ENCODE measurements around the gene SPTSSB. TPM values are rescaled to one million over a fixed set of nuclear protein-coding genes. Genes with fewer than 3 reads are reported as not detected.

The SPTSSB gene
- total RNA-seq, 1 experiment from 2014 or later: 2.9 TPM

GRCh38 chr3:161351330-161351729 lies 20.0 kb downstream of the SPTSSB start:
- BruUV-seq (replicated peaks): no TSS peak
- ChIA-PET CTCF (no interaction called here), RAD21 (ENCODE audit: low non-redundant PET in 1 of 2, low total read pairs in 2 of 2, uncharacterized antibody in 2 of 2, unreplicated experiment in 2 of 2) (no interaction called here), POLR2A (no interaction called here)
- Histone ChIP-seq H3K9me3 (ENCODE audit: control insufficient read depth in 1 of 2, insufficient read depth in 1 of 2, low read depth in 1 of 2, low read length in 2 of 2) (no peaks in the 10 kb centered on the region), H3K27me3 (ENCODE audit: insufficient read depth, low read length) (no peaks in the 10 kb centered on the region), H3K27ac (ENCODE audit: low read depth, low read length) (no peak overlapping the region), H3K79me2 (ENCODE audit: insufficient read depth, low read length) (no peaks in the 10 kb centered on the region), H3K36me3 (ENCODE audit: control insufficient read depth in 1 of 2, insufficient read depth in 2 of 2, low read length in 2 of 2) (no peaks in the 10 kb centered on the region), H2AFZ (ENCODE audit: low read depth, low read length, poor library complexity, severe bottlenecking) (no peak overlapping the region), H3K4me2 (ENCODE audit: low read length) (no peak overlapping the region), H3K4me1 (ENCODE audit: control insufficient read depth in 1 of 2, insufficient read depth in 2 of 2, low read length in 2 of 2) (peaks cover 30 to 36% of the 10 kb centered on the region in 2 experiments), H3K9ac (ENCODE audit: low read length) (no peak overlapping the region), H4K20me1 (ENCODE audit: insufficient read depth) (no peaks in the 10 kb centered on the region), H3K4me3 (replicated peaks in 1 of 2; ENCODE audit: low read depth in 1 of 2, low read length in 2 of 2) (no peak overlapping the region), H3K9me2 (ENCODE audit: insufficient read depth) (no peaks in the 10 kb centered on the region)
- TF ChIP-seq POLR2AphosphoS5 (IDR thresholded peaks at IDR 0.05; ENCODE audit: low read depth, low read length) (no peak), ZNF274 (IDR thresholded peaks at IDR 0.05; ENCODE audit: low read depth, low read length) (no peak), EGR1 (IDR thresholded peaks at IDR 0.05; ENCODE audit: low read depth) (no peak)
- no peak for DNase-seq (ENCODE audit: low read depth, low spot score)
- ATAC-seq: no peak
- intact Hi-C loops (cut with micrococcal nuclease): no loop called here

GRCh38 chr3:161350916-161351315 lies 20.4 kb downstream of the SPTSSB start:
- no peak for DNase-seq (ENCODE audit: low read depth, low spot score)
- no peaks in the 10 kb centered on the region for H4K20me1 ChIP-seq (ENCODE audit: insufficient read depth)
- no peaks in the 10 kb centered on the region for H3K9me2 ChIP-seq (ENCODE audit: insufficient read depth)
- no peaks in the 10 kb centered on the region for H3K9me3 ChIP-seq (ENCODE audit: control insufficient read depth in 1 of 2, insufficient read depth in 1 of 2, low read depth in 1 of 2, low read length in 2 of 2)
- BruUV-seq (replicated peaks): no TSS peak
- no peaks in the 10 kb centered on the region for H3K36me3 ChIP-seq (ENCODE audit: control insufficient read depth in 1 of 2, insufficient read depth in 2 of 2, low read length in 2 of 2)
- TF ChIP-seq EZH2phosphoT487 (IDR thresholded peaks at IDR 0.05; ENCODE audit: borderline replicate concordance) (no peak), CTCF (IDR thresholded peaks at IDR 0.05 in 2 of 3, conservative IDR thresholded peaks at IDR 0.05 in 1 of 3; ENCODE audit: borderline replicate concordance in 1 of 3, insufficient read depth in 1 of 3, low read depth in 2 of 3, low read length in 2 of 3) (no peak), FOSL1 (IDR thresholded peaks at IDR 0.05; ENCODE audit: low read depth) (no peak), REST (IDR thresholded peaks at IDR 0.05; ENCODE audit: low read depth) (no peak), ZFX (IDR thresholded peaks at IDR 0.05) (no peak), ELF1 (IDR thresholded peaks at IDR 0.05; ENCODE audit: borderline replicate concordance, low read depth) (no peak), EGR1 (IDR thresholded peaks at IDR 0.05; ENCODE audit: low read depth) (no peak), YY1 (IDR thresholded peaks at IDR 0.05; ENCODE audit: extremely low read depth, insufficient replicate concordance, low read depth, low read length) (no peak), JUND (IDR thresholded peaks at IDR 0.05) (no peak), POLR2AphosphoS5 (IDR thresholded peaks at IDR 0.05; ENCODE audit: low read depth, low read length) (no peak), SIN3A (IDR thresholded peaks at IDR 0.05; ENCODE audit: low read depth) (no peak), ZNF274 (IDR thresholded peaks at IDR 0.05; ENCODE audit: low read depth, low read length) (no peak), POLR2A (IDR thresholded peaks at IDR 0.05; ENCODE audit: borderline replicate concordance, extremely low read depth, insufficient read depth, insufficient read length) (no peak), EZH2 (IDR thresholded peaks at IDR 0.05) (no peak), CBX3 (IDR thresholded peaks at IDR 0.05; ENCODE audit: low read depth) (no peak), RAD21 (IDR thresholded peaks at IDR 0.05; ENCODE audit: low read depth) (no peak)
- ATAC-seq: no peak
- ChIA-PET RAD21 (ENCODE audit: low non-redundant PET in 1 of 2, low total read pairs in 2 of 2, uncharacterized antibody in 2 of 2, unreplicated experiment in 2 of 2) (no interaction called here), CTCF (no interaction called here), POLR2A (no interaction called here)
- no peak overlapping the region for H3K4me3 ChIP-seq (replicated peaks in 1 of 2; ENCODE audit: low read depth in 1 of 2, low read length in 2 of 2)
- no peaks in the 10 kb centered on the region for H3K79me2 ChIP-seq (ENCODE audit: insufficient read depth, low read length)
- H3K27ac ChIP-seq (ENCODE audit: low read depth, low read length): no peak overlapping the region; the same call in 1 of the 2 replicates
- H3K4me2 ChIP-seq (ENCODE audit: low read length): peak overlapping the region; percentile 62; the same call in 1 of the 2 replicates
- intact Hi-C loops (cut with micrococcal nuclease): no loop called here
- no peak overlapping the region for H3K9ac ChIP-seq (ENCODE audit: low read length)
- H2AFZ ChIP-seq (ENCODE audit: low read depth, low read length, poor library complexity, severe bottlenecking): no peak overlapping the region
- H3K27me3 ChIP-seq (ENCODE audit: insufficient read depth, low read length): no peaks in the 10 kb centered on the region
- peaks cover 30 to 36% of the 10 kb centered on the region in 2 experiments for H3K4me1 ChIP-seq (ENCODE audit: control insufficient read depth in 1 of 2, insufficient read depth in 2 of 2, low read length in 2 of 2)
